HG03342 (cell line): ENCODE results near the gene FAM53A.

ENCODE experiments used
- ATAC-seq: cut with Tn5 transposase; IDR thresholded peaks from one replicate; pipeline ENCODE4 v1.9.1; 2021; ENCODE audit warnings: mild to moderate bottlenecking, moderate library complexity; ENCODE audit not compliant: unreplicated experiment

FAM53A gene

GRCh38 chr4:1595789-1596325 is 88.3 kb downstream of the FAM53A start:
- ATAC-seq: no peak

- no peak for ATAC-seq
Observed at GRCh38 chr4:1594871-1595788, 89.0 kb downstream of the FAM53A start.

GRCh38 chr4:1593881-1594345 is 90.2 kb downstream of the FAM53A start:
- ATAC-seq: no peak

- ATAC-seq: no peak
Observed at GRCh38 chr4:1593458-1593857, 90.7 kb downstream of the FAM53A start.

GRCh38 chr4:1592709-1593417 is 91.2 kb downstream of the FAM53A start:
- no peak for ATAC-seq

GRCh38 chr4:1592068-1592708 is 91.9 kb downstream of the FAM53A start:
- ATAC-seq: no peak

- no peak for ATAC-seq
Observed at GRCh38 chr4:1591107-1591506, 93.0 kb downstream of the FAM53A start.

- no peak for ATAC-seq
Observed at GRCh38 chr4:1590244-1590643, 93.9 kb downstream of the FAM53A start.
